ENCODE data around the gene LUM.

GRCh38 chr12:91073426-91073825, 37.9 kb downstream of the LUM start:
- TF ChIP-seq CTCF (conservative IDR thresholded peaks at IDR 0.05 in 1 of 2, IDR thresholded peaks at IDR 0.05 in 1 of 2; ENCODE audit: low read depth in 1 of 2, low read length in 2 of 2) (no peak), EZH2 (IDR thresholded peaks at IDR 0.05; ENCODE audit: low read length, missing control alignments) (no peak)

Data from fibroblast of lung (primary cell).